Neuron (in vitro differentiated cells): ENCODE measurements around the gene GRIP1.

ENCODE experiments used
- H2AFZ ChIP-seq: one replicate; pipeline ENCODE4 v1.6.1; 2013; ENCODE audit warnings: low read depth, mild to moderate bottlenecking, inconsistent platforms, low read length, moderate library complexity
- H3K27me3 ChIP-seq: one replicate; pipeline ENCODE4 v1.6.1; 2013; ENCODE audit warnings: low read length; ENCODE audit not compliant: insufficient read depth
- H3K36me3 ChIP-seq: one replicate; pipeline ENCODE4 v1.6.1; 2013; ENCODE audit warnings: low read length; ENCODE audit not compliant: insufficient read depth
- H3K4me1 ChIP-seq: one replicate; pipeline ENCODE4 v1.6.1; 2013; ENCODE audit warnings: low read length; ENCODE audit not compliant: insufficient read depth
- H3K4me3 ChIP-seq: 2 replicates; pipeline ENCODE4 v1.5.1; 2013; ENCODE audit warnings: mild to moderate bottlenecking, low read length, moderate library complexity
- H3K9me3 ChIP-seq: one replicate; pipeline ENCODE4 v1.6.1; 2013; ENCODE audit warnings: low read length

Gene GRIP1

DNA sequence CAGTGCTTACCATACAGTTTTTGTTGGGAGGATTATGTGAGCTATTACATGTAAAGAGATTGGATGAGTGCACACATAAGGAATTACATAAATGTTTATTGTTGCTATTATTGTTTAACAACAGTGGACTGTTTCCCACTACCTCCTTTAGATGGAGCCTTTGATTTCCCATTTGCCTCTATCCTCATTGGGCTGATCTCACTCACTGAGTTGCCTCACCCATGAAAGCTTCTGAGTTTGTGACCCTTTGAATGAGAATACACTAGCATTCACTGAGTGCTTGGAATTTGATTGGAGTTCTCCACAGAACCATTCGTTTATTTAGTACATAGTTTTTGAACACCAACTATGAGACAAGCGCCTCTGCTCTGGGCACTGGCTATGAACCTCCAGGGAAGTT, 255.6 kb downstream of the GRIP1 start:
- Histone ChIP-seq H3K4me3 (no peak overlapping the region), H3K4me1 (peaks cover 4% of the 10 kb centered on the region), H3K36me3 (no peaks in the 10 kb centered on the region), H3K27me3 (no peaks in the 10 kb centered on the region), H3K9me3 (no peaks in the 10 kb centered on the region), H2AFZ (no peak overlapping the region)

DNA sequence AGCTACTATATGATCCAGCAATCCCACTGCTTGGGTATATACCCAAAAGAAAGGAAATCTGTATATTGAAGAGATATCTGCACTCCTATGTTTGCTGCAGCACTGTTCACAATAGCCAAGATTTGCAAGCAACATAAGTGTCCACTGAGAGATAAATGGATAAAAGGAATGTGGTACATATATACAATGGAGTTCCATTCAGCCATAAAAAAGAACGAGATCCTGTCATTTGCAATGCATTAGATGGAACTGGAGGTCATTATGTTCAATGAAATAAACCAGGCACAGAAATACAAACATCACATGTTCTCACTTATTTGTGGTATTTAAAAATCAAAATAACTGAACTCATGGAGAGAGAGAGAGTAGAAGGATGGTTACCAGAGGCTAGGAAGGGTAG, 260.0 kb downstream of the GRIP1 start:
- H3K4me3 ChIP-seq = no peak overlapping the region
- no peaks in the 10 kb centered on the region for H3K4me1 ChIP-seq
- no peaks in the 10 kb centered on the region for H3K36me3 ChIP-seq
- no peak overlapping the region for H2AFZ ChIP-seq
- H3K9me3 ChIP-seq = no peaks in the 10 kb centered on the region
- no peaks in the 10 kb centered on the region for H3K27me3 ChIP-seq

DNA sequence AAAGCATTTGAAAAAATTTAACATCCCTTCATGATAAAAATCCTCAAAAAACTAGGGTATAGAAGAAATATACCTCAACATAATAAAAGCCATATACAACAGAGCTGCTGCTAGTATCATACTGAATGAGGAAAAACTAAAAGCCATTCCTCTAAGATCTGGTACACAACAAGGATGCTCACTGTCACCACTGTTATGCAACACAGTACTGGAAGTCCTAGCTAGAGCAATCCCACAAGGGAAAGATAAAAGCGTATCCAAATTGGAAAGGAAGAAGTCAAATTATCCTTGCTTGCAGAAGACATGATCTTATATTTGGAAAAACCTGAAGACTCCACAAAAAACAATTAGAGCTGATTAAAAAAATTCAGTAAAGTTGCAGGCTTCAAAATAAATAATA, 261.7 kb downstream of the GRIP1 start:
- Histone ChIP-seq H3K9me3 (no peaks in the 10 kb centered on the region), H3K27me3 (no peaks in the 10 kb centered on the region), H3K36me3 (no peaks in the 10 kb centered on the region), H2AFZ (no peak overlapping the region), H3K4me3 (no peak overlapping the region), H3K4me1 (no peaks in the 10 kb centered on the region)

DNA sequence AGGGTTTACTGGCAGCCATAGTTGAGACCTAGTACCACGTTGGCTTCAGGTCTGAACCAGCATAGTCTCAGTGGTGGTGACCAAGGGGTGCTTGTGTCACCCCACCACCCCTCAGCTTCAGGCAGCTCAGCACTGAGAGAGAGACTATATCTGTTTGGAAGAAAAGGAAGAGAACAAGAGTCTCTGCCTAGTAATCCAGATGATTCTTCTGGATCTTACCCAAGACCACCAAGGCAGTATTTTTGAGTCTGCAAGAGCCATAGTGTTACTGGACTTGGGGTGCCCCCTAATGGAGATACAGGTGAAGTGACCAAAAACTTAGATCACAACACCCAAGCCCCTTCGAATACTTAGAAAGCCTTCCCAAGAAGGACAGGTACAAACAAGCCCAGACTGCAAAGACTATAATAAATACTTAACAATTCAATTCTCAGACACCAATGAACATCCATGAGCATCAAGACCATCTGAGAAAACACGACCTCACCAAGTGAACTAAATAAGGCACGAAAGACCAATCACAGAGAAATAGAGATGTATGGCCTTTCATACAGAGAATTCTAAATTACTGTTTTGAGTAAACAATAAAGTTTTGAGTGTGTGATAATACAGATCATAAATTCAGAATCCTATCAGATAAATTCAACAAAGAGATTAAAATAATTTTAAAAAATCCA, 269.5 kb downstream of the GRIP1 start:
- peaks cover 3% of the 10 kb centered on the region for H3K4me1 ChIP-seq
- H3K36me3 ChIP-seq = no peaks in the 10 kb centered on the region
- H3K9me3 ChIP-seq = peaks cover 2% of the 10 kb centered on the region
- no peak overlapping the region for H2AFZ ChIP-seq
- no peaks in the 10 kb centered on the region for H3K27me3 ChIP-seq
- H3K4me3 ChIP-seq = no peak overlapping the region

DNA sequence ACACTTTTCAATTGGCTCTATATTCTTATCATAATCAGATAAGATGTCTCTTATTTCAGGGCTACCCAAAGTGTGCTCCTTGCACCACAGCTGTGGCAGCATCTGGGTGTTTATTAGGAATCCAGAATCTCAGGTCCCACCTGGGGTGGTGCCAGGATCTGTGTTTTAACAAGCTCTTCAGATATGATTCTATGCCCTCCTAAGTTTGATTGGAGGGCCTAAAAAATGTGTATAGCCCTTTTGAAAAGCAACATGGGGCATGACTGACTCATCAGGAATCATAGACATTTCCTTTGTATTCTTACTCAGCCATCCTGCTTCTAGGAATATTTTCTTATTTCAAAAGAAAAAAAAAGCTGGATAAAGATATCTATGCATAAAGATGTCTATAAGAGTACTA, 273.5 kb downstream of the GRIP1 start:
- Histone ChIP-seq H3K4me1 (peaks cover 3% of the 10 kb centered on the region), H3K9me3 (no peaks in the 10 kb centered on the region), H3K4me3 (no peak overlapping the region), H2AFZ (no peak overlapping the region), H3K36me3 (no peaks in the 10 kb centered on the region), H3K27me3 (no peaks in the 10 kb centered on the region)

DNA sequence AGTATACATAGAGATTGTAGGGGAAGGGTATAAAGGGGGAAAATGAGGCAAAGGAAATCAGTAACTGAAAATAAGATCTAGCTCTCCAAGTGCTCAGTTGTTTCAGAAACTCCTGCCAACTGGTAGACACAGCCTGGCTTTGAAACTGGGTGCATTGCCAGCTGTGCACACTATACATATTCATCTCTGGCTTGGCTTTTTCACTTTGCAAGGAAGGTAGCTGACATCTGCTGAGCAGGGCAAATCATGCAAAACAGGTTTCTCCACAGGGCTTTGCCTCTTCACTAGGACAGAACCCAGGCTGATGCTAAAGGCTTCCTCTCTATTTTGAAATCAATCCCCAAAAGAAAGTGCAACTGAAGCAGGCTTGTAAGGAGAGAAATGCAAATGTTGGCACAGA, 275.1 kb downstream of the GRIP1 start:
- Histone ChIP-seq H3K4me3 (no peak overlapping the region), H2AFZ (no peak overlapping the region), H3K4me1 (peaks cover 3% of the 10 kb centered on the region), H3K27me3 (no peaks in the 10 kb centered on the region), H3K36me3 (no peaks in the 10 kb centered on the region), H3K9me3 (no peaks in the 10 kb centered on the region)

DNA sequence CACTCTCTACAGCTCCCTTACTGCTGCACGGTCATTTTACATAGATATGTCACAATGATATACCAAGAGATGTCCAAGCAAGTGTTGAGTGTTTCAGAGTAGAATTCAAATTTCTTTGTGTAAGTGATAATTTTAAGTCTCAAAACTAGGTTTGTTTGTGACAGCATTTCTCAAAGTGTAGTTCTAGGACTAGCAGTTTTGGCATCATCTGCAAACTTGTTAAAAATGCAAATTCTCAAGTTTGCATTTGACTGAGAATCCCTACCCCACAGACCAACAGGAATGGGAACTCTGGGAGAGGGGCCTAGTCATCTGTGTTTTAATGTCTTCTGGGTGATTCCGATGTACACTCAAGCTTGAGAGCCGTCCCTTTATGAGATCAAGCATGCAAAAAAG, 279.0 kb downstream of the GRIP1 start:
- Histone ChIP-seq H3K27me3 (no peaks in the 10 kb centered on the region), H3K9me3 (no peaks in the 10 kb centered on the region), H3K4me3 (no peak overlapping the region), H2AFZ (no peak overlapping the region), H3K4me1 (no peaks in the 10 kb centered on the region), H3K36me3 (no peaks in the 10 kb centered on the region)

DNA sequence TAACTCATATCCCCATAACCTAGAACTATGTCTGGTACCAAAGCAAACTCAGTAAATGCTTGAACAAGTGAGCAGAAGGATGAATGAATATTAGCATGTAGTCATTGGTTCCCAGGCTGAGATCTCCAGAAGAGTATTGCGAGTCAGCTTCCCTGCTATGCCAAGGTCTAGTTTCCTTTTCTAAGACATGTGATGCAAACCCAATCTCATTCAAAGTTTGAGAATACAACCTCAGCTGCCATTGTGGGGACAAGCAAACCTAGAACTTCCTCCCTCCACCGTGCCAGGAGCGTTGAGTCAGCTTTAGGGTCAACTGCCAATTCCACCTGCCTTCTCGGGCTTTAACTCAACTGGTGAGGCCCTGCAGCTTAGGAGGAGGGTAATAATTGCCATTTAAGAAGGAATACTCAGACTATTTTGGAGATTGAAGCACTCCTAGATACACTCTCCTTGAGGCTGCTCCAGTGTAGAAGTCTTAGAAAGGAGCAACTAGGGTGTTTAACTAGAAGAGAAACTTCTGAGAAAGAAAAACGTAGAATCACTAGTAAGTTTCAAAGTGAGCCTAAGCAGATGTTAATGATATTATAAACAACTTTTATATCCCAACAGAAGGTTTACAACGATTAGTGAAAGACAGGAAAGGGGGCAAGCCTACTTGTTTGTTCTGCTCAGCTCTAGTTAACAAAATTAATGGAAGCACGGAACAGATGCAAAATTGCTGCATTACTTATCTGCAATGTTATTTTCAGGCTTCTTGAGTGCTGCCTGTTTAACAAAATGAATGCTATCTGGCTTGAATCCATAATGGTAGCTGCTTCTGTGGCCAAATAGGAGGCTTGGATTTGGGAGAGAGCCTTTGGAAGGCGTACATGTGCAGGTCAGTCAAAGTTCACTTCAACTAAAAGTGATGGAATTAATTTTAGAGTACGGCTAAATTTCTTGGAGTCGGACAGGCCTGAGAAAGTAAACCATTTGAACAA, 279.7 kb downstream of the GRIP1 start:
- Histone ChIP-seq H3K36me3 (no peaks in the 10 kb centered on the region), H2AFZ (no peak overlapping the region), H3K27me3 (no peaks in the 10 kb centered on the region), H3K4me3 (no peak overlapping the region), H3K4me1 (no peaks in the 10 kb centered on the region), H3K9me3 (no peaks in the 10 kb centered on the region)

DNA sequence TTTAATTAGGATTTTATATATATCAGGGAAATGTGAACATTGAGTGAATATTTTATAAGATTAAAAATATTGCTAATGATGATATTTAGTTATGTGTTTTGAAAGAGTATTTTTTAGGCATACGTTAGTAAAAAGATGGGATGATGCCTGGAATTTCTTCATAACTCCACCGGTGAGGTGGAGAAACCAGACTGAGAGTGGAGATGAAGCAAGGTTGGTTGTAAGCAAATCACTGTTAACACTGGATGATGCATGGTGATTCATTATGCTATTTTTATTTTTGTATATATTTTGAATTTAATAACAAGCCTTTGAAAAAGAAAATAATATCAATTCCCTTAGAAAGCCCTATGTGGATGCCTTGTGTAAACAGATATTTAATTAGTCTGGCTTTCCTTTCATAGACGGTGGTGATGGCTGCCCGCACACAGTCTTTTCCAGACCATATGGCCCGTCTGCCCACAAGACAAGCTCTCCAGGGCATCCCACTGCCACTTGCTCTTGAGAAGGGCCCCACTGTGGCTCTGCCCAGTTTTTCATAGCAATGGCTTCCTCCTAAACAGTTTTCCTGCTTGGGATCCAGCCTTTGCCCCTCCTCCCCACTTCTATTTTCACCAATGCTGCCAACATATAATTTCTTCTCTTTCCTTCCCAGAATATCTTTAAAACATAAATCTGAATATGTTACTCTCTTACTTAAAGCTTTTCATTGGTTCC, 281.1 kb downstream of the GRIP1 start:
- no peaks in the 10 kb centered on the region for H3K27me3 ChIP-seq
- H3K4me1 ChIP-seq = no peaks in the 10 kb centered on the region
- no peak overlapping the region for H3K4me3 ChIP-seq
- no peaks in the 10 kb centered on the region for H3K9me3 ChIP-seq
- no peak overlapping the region for H2AFZ ChIP-seq
- no peaks in the 10 kb centered on the region for H3K36me3 ChIP-seq

DNA sequence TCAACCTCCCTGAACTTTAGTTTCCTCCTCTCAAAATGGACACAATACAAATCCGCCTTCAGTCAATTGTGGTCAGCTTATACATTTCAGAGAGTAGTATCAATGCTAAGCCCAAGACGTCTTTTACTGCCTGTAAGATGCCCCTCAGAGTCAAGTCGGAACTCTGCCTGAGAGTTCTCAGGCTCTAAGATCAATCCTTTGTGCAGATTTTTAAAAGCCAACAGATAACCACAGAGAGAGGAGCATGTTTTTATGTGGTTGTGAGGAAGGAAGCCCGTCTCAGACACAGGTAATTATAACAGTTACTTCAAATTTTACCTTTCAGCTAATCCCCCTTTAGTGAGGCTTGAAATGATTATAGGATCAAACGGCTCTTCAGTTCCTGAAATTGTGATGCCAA, 285.0 kb downstream of the GRIP1 start:
- H3K4me3 ChIP-seq = no peak overlapping the region
- H3K36me3 ChIP-seq = peaks cover 5% of the 10 kb centered on the region
- no peaks in the 10 kb centered on the region for H3K4me1 ChIP-seq
- no peaks in the 10 kb centered on the region for H3K27me3 ChIP-seq
- H2AFZ ChIP-seq = no peak overlapping the region
- H3K9me3 ChIP-seq = no peaks in the 10 kb centered on the region

DNA sequence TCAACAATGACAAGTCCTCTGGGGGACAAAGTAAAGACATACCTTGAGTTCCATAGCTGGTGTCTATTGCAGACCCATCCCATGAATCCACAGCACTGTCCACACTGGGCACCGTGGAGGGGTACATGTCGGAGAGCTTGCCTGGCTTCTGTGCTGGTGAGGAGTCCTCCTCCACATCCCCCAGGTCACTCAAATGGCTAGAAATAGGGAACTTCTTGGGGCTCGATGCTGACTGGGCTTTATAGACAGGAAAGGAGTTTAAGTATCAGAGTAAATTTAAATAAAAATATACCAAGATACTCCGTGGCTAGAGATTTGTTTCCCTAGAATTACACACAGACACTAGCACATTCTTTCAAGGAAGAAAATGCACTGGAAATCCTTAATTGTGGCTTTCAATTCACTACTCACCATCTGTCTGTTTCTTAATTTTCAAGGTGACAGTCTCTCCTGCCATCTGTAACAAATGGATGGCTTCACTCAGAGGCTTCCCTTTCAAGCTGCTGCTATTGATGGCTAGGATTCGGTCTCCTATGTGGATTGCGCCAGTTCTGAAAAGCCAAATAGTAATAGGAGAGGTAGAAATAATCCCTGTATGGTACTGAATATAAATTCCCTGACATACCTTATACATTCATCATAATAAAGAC, 286.5 kb downstream of the GRIP1 start:
- Histone ChIP-seq H3K27me3 (no peaks in the 10 kb centered on the region), H2AFZ (no peak overlapping the region), H3K4me1 (no peaks in the 10 kb centered on the region), H3K36me3 (peaks cover 5% of the 10 kb centered on the region), H3K4me3 (no peak overlapping the region), H3K9me3 (no peaks in the 10 kb centered on the region)

DNA sequence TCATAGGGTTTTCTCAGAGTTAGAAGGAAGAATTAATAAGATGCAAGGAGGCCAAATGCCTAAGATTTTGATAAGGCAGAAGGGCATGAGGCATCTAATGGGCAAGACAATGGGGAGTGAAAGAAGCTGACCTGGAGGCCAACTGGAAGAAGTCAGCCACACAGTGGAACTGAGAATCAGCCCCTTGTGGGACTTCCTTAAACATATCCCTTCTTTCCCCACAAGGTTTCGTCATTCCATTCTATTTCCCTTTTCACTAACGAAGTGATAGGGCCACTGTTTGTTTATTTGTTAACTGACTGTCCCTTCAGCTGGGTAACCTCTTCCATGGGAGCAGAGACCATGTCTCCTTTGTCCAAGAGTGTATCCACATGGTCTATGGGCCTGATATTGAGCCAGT, 290.4 kb downstream of the GRIP1 start:
- Histone ChIP-seq H3K9me3 (no peaks in the 10 kb centered on the region), H3K4me3 (no peak overlapping the region), H3K27me3 (no peaks in the 10 kb centered on the region), H3K4me1 (no peaks in the 10 kb centered on the region), H2AFZ (no peak overlapping the region), H3K36me3 (peaks cover 5% of the 10 kb centered on the region)

DNA sequence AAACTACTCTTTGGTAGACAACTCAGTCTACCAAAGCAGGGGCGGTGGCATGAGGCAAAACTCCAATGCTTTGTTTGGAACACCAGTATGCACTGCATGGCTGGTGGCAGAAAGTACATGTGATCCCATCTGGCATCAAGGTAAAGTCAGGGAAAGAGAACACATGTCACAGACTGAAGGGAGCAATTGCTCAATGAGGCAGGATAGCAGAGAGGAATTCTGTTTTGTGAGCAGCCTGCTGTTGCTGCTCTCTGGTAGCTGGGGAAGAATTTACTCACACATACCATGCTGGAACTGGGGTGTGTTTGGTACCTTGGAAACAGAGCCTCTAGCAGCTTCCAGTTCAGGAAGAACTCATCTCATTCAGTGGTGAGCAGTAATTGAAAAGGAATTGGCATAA, 291.8 kb downstream of the GRIP1 start:
- Histone ChIP-seq H2AFZ (no peak overlapping the region), H3K9me3 (no peaks in the 10 kb centered on the region), H3K4me3 (no peak overlapping the region), H3K36me3 (peaks cover 3% of the 10 kb centered on the region), H3K4me1 (no peaks in the 10 kb centered on the region), H3K27me3 (no peaks in the 10 kb centered on the region)
